B cell (primary cell): Measurements from ENCODE around the gene SIAH2.

Source experiments
- CTCF ChIP-seq: fragments of 200-600 bp; IDR thresholded peaks from one replicate; pipeline ENCODE4 v1.8.0; 2022; ENCODE audit warnings: antibody characterized with exemption, mild to moderate bottlenecking
- EZH2 ChIP-seq: IDR thresholded peaks from 2 replicates; pipeline ENCODE4 v1.6.1; 2012; ENCODE audit warnings: borderline replicate concordance, low read depth, mild to moderate bottlenecking, moderate library complexity, low read length; ENCODE audit not compliant: insufficient read depth, poor library complexity, severe bottlenecking

GRCh38 chr3:150739200-150739863, 23.6 kb downstream of the SIAH2 start:
- TF ChIP-seq CTCF (no peak), EZH2 (no peak)
